K562 (cell line): ENCODE results near the gene SESN2. TPM values are rescaled to one million over a fixed set of nuclear protein-coding genes. Genes with fewer than 3 reads are reported as not detected.

Source experiments
- ETV6 ChIP-seq, 3 experiments: fragments of 150-350 bp in 1 of 3; sonication (generic) in 1 of 3; formaldehyde crosslinking in 1 of 3; IDR thresholded peaks; 2 replicates each; pipeline versions ENCODE4 v1.6.1 to v1.8.0; 2014 to 2022; ENCODE audit warnings: borderline replicate concordance in 2 of 3, low read depth in 2 of 3, antibody characterized with exemption in 1 of 3, low read length in 1 of 3, mild to moderate bottlenecking in 1 of 3, missing genetic modification reagents in 1 of 3
- HMGXB4 ChIP-seq: sonication (generic); formaldehyde crosslinking; IDR thresholded peaks from 2 replicates; pipeline ENCODE4 v1.8.1; 2023; ENCODE audit warnings: mild to moderate bottlenecking, missing genetic modification reagents
- HOMEZ ChIP-seq: fragments of 250-450 bp; sonication (Bioruptor Pico); IDR thresholded peaks from 2 replicates; pipeline ENCODE4 v1.4.0; 2020; ENCODE audit warnings: mild to moderate bottlenecking, moderate library complexity
- KDM1A ChIP-seq, 2 experiments: fragments of 450-650 bp; IDR thresholded peaks; 2 replicates each; pipeline ENCODE4 v1.6.1; 2016; ENCODE audit warnings: mild to moderate bottlenecking in 2 of 2
- L3MBTL2 ChIP-seq: fragments of 450-650 bp; IDR thresholded peaks from 2 replicates; pipeline ENCODE4 v1.6.1; 2016; ENCODE audit warnings: mild to moderate bottlenecking, moderate library complexity
- MAZ ChIP-seq, 2 experiments: fragments of 450-650 bp in 1 of 2; sonication (generic) in 1 of 2; formaldehyde crosslinking; IDR thresholded peaks in 1 of 2; conservative IDR thresholded peaks in 1 of 2; 2 replicates each; pipeline versions ENCODE4 v1.4.0 to v1.5.0; 2020; ENCODE audit warnings: mild to moderate bottlenecking in 1 of 2, missing genetic modification reagents in 1 of 2
- MYC ChIP-seq, 2 experiments: fragments of 250-450 bp in 1 of 2; sonication (Bioruptor Pico) in 1 of 2; IDR thresholded peaks; 2 replicates each; pipeline versions ENCODE4 v1.5.1 to v1.6.1; 2012 to 2021; ENCODE audit warnings: low read depth in 2 of 2, borderline replicate concordance in 1 of 2, improper control_type of control experiment in 1 of 2, low read length in 1 of 2, mild to moderate bottlenecking in 1 of 2, moderate library complexity in 1 of 2
- NELFE ChIP-seq: IDR thresholded peaks from 2 replicates; pipeline ENCODE4 v1.6.1; 2011; ENCODE audit warnings: mild to moderate bottlenecking; ENCODE audit not compliant: insufficient read depth, insufficient read length
- POLR2AphosphoS2 ChIP-seq: IDR thresholded peaks from 2 replicates; pipeline ENCODE4 v1.6.1; 2012; ENCODE audit warnings: low read length, improper control_type of control experiment
- SPI1 ChIP-seq: IDR thresholded peaks from 2 replicates; pipeline ENCODE4 v1.6.1; 2011; ENCODE audit warnings: low read depth, low read length, control low read depth, borderline replicate concordance
- SRF ChIP-seq, 2 experiments: fragments of 250-450, 450-650 bp in 1 of 2; sonication (Bioruptor Pico) in 1 of 2; sonication (generic) in 1 of 2; formaldehyde crosslinking; IDR thresholded peaks; 2 replicates each; pipeline versions ENCODE4 v1.5.0 to v1.5.1; 2020 to 2022; ENCODE audit warnings: mild to moderate bottlenecking in 1 of 2, missing genetic modification reagents in 1 of 2
- USF2 ChIP-seq: sonication (generic); formaldehyde crosslinking; IDR thresholded peaks from 2 replicates; pipeline ENCODE4 v1.5.0; 2020; ENCODE audit warnings: missing genetic modification reagents
- ZMIZ1 ChIP-seq, 2 experiments: fragments of 150-350 bp in 1 of 2; IDR thresholded peaks; 2 replicates each; pipeline ENCODE4 v1.6.1; 2012 to 2016; ENCODE audit warnings: low read depth in 2 of 2, low read length in 2 of 2, mild to moderate bottlenecking in 1 of 2, moderate library complexity in 1 of 2
- ZNF561 ChIP-seq: fragments of 450-650 bp; formaldehyde crosslinking; conservative IDR thresholded peaks from 2 replicates; pipeline ENCODE4 v1.4.0; 2020; ENCODE audit warnings: mild to moderate bottlenecking, moderate library complexity
- ZNF696 ChIP-seq: fragments of 250-450 bp; sonication (Bioruptor Pico); conservative IDR thresholded peaks from 2 replicates; pipeline ENCODE4 v1.4.0; 2020; ENCODE audit warnings: mild to moderate bottlenecking, moderate library complexity
- polyA plus RNA-seq, 8 experiments: library from polyadenylated mRNA; depleted of rRNA in 4 of 8; stranded (reverse) in 5 of 8; unstranded in 3 of 8; fragments of >200 nt; fragmentation: Nextera tagmentation in 2 of 8; fragmentation: Illumina TruSeq in 1 of 8; extraction: Ambion mirVana in 2 of 8; extraction: Trizol in 1 of 8; gene quantifications; 2 replicates each; pipeline versions ENCODE4 v1.2.1 to v1.2.3, GENCODE V29; 2011 to 2014; ENCODE audit warnings: inconsistent platforms in 1 of 8, missing spikeins in 1 of 8
- total RNA-seq, 7 experiments: library from RNA; depleted of rRNA in 6 of 7; stranded (reverse); fragments of >200 nt in 6 of 7; fragmentation: Illumina TruSeq in 2 of 7; extraction: Trizol in 2 of 7; gene quantifications; 2 replicates each; pipeline versions ENCODE4 v1.2.1 to v1.2.3, GENCODE V29; 2011 to 2021; ENCODE audit warnings: low replicate concordance in 1 of 7

SESN2 gene
- total and polyA plus RNA-seq, 9 of the 15 experiments (the other 6 are each of a cell fraction or from before 2014, with no cell fraction given) = 3.7 to 71.3 (median 16.8) TPM

- TF ChIP-seq ETV6 (IDR thresholded peaks at IDR 0.05; ENCODE audit: borderline replicate concordance in 1 of 2, low read depth in 2 of 2, low read length in 1 of 2) (no peak), ETV6 (CRISPR knock-in tag; IDR thresholded peaks at IDR 0.05; ENCODE audit: borderline replicate concordance) (no peak), ZNF561 (CRISPR knock-in tag) (no peak), SRF (CRISPR knock-in tag; IDR thresholded peaks at IDR 0.05) (no peak), NELFE (no peak), MYC (IDR thresholded peaks at IDR 0.05; ENCODE audit: low read depth, low read length) (peak; percentile 58), MYC (CRISPR knock-in tag; IDR thresholded peaks at IDR 0.05; ENCODE audit: borderline replicate concordance, low read depth) (no peak), SPI1 (no peak), ZMIZ1 (IDR thresholded peaks at IDR 0.05; ENCODE audit: low read depth in 2 of 2, low read length in 2 of 2) (no peak), L3MBTL2 (0 out of 2 replicates have a peak, but pooled peaks have one; percentile 41), HOMEZ (CRISPR knock-in tag) (no peak), POLR2AphosphoS2 (no peak), ZNF696 (CRISPR knock-in tag) (no peak), USF2 (peak; percentile 87), KDM1A (IDR thresholded peaks at IDR 0.05) (peak; percentile 22 to 67; a peak in 3 of 4 replicates), HMGXB4 (no peak), MAZ (CRISPR knock-in tag; conservative IDR thresholded peaks at IDR 0.05 in 1 of 2, IDR thresholded peaks at IDR 0.05 in 1 of 2) (no peak)
Measured at GRCh38 chr1:28296401-28297261, 37.3 kb downstream of the SESN2 start (continued).
